GM21367 (cell line): Measurements from ENCODE around the gene JARID2.

Experiments used
- ATAC-seq: cut with Tn5 transposase; IDR thresholded peaks from one replicate; pipeline ENCODE4 v1.9.1; 2021; ENCODE audit not compliant: unreplicated experiment

The JARID2 gene

DNA sequence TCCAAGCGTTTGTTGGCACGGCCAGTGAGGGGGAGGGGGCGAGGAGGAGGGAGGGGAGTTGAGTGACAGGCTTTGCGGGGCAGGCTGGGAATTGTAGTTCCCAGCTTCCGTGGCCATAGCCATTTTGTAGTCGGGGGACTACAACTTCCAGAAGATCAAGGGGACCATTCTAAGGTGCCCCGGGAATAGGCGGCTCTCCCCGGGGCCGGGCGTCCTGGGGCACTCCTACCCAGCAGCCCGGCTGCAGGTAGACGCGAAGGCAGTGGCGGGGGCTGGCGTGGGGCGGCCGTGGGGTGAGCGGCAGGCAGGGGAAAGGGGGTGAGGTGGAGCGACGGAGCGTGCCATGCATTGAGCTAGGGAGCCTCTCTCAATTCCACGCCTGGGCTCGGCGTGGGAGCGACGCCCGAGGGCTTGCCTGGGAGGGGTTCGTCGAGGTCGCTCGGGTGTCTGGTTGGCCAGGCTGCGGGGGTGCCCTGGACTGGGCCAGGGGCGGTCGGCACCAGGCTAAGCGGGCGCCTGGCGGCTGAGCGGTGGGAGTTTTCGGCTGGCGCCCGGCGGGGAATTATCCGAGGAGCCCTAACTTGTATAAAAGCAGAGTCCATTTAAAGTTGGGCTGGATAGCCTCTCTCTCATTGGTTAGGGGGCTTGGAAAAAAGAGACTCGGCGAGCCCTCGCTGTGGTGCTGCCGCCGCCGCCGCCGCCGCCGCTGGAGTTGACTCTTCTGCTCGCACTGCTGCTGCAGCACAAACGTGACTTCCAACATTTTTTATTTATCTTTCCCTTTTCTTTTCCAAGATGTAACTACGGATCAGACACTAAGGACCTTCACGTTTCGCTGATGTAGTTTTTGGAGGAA lies at the start of gene JARID2:
JARID2 (plus strand) TSS at position 709 of the 856 bp plus-strand sequence. CDS start 471 bp downstream, outside the sequence.
- ATAC-seq = peak; percentile 43

DNA sequence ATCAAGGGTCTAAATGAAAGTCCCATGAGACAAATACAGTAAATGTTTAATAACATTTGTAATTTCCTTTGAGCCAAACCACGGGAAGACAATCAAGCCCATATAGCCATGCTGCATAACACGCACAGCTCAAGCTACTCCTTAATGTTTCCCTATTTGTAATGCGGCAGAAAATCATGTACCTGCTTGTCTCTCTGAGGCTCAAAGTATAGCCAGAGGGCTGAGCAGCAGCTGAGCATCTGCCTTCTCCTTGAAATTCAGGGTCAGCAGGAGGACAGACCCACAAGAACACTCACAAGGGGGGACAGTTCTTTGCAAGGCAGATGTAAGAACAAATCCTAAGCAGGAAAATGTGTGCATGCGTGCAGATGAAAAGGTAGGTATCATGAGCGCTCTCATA lies 45.8 kb upstream of the JARID2 start:
- ATAC-seq = no peak

DNA sequence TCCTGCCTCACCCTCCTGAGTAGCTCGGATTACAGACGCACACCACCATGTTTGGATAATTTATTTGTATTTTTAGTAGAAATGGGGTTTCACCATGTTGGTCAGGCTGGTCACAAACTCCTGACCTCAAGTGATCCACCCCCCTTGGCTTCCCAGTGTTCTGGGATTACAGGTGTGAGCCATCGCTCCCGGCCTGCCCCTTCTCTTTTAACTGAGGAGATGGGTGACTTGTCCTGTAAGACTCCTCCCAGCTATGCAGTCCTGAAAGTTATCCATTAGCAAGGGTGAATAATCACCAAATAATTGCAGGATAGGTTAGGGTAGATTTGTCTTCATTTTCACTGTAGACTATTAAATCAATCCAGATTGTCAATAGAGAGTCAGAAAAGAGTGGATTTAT lies 40.5 kb upstream of the JARID2 start:
- no peak for ATAC-seq

DNA sequence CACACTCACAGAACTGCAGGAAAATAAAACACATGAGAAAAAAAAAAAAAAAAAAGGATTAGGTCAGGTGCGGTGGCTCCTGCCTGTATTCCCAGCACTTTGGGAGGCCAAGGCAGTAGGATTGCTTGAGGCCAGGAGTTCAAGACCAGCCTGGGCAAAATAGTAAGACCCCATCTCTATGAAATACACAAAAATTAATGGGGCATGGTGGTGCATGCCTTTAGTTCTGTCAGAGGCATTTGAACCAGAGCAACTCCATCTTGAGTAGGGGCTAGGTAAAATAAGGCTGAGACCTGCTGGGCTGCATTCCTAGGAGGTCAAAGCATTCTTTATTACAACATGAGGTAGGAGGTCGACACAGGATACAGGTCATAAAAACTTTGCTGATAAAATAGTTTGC lies 39.0 kb upstream of the JARID2 start:
- no peak for ATAC-seq

- no peak for ATAC-seq
Measured at GRCh38 chr6:15207923-15208322, 37.9 kb upstream of the JARID2 start.

DNA sequence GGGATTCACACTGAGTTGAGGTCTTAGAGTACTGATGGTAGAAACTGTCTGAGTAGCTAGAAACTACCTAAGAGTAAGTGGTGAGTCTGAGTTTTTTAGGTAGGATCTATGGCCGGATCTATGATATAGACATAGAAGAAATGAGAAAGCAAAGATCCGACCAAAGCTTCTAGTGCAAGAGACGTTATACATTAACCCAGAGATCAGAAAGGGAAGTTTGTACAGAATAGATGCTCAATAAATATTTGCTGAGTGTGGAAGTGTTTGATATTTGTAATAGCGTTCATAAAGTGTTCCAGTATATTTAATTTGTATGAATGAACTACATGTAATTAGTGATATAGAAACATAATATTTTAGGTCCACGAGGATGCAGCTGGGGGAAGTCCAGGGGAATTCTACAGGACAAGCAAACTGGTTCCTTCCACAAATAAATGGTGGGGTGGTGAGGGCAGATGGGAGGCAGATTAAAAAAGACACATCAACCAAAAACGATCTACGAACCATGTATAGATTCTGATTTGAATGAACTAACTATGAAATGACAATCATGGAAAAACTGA lies 31.9 kb upstream of the JARID2 start:
- no peak for ATAC-seq

GRCh38 chr6:15218401-15218800 lies 27.5 kb upstream of the JARID2 start:
- ATAC-seq = no peak

GRCh38 chr6:15220062-15220461 lies 25.8 kb upstream of the JARID2 start:
- ATAC-seq = no peak

- no peak for ATAC-seq
Measured at GRCh38 chr6:15227827-15228318, 18.0 kb upstream of the JARID2 start.

- ATAC-seq = no peak
Measured at GRCh38 chr6:15230827-15231226, 15.0 kb upstream of the JARID2 start.

- ATAC-seq = no peak
Measured at GRCh38 chr6:15232836-15233510, 12.9 kb upstream of the JARID2 start.

- no peak for ATAC-seq
Measured at GRCh38 chr6:15234068-15234758, 11.7 kb upstream of the JARID2 start.

DNA sequence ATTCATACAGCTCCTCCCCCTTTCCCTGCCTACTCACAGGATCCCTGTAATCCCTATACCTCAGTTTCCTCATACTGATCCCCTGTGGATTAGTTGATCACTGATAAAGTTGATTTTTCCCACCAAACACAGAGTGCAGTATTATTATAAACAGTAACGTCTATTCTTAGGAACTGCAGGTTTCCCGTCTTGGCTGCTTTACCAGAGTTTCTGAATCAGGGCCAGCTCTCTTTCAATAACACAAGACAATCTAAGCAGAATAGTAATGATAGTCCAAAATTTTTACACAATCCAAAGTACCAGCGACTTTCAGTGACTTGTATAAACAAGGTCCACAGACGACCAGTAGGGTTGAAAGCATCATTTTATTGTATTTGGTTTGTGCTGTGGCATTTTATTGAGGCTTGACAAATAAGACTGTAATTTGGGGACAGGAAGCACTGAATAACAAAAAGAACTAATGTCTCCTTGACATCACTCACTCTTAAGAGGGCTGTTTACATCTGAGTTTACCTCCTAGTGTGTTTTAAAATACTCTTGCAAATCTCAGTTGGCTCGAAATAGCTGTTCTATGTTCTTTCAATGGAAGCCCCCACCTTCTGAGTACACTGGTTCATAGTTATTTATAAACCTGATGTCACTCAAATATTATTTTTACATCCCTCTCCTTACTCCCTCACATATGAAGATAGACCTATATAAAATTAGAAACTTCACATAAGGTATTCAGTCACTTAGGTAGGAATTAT lies 6.1 kb upstream of the JARID2 start:
- ATAC-seq = no peak

- no peak for ATAC-seq
Measured at GRCh38 chr6:15242503-15242902, 3.4 kb upstream of the JARID2 start.

- ATAC-seq = no peak
Measured at GRCh38 chr6:15242937-15243614, 2.8 kb upstream of the JARID2 start.

DNA sequence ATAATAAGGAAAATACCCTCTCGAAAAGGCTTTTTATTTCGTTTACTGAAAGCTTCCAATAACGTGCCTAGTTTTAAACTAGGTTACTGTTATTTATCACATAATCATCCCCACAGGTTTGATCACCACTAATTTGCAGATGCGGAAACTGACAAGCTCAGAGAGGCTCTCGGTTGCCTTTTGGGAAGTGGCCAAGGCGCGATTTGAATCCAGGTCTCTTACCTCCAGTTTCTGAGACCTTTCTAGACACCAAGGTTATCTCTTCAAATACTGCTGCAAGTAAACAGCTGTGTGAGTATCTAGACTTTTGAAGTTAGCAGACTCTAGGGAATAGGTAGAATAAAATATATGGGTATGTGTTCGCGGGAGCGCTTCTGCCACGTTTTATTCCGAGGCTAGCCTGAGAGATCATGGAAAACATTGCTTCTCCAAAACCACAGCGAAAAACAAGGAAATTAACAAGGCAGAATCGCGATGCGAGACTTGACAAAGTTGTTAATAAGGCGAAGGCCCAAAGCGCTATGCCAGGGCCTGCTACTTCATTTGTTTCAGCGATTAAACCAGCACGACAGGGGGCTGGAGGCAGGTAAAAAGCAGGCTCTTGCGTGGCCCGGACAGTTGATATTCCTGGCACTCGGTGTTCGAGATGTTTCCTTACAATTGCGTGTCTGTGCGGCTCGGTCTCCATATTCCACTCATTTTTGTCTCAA lies 1.8 kb upstream of the JARID2 start:
- no peak for ATAC-seq

GRCh38 chr6:15244620-15245360 lies 1.1 kb upstream of the JARID2 start:
- no peak for ATAC-seq

DNA sequence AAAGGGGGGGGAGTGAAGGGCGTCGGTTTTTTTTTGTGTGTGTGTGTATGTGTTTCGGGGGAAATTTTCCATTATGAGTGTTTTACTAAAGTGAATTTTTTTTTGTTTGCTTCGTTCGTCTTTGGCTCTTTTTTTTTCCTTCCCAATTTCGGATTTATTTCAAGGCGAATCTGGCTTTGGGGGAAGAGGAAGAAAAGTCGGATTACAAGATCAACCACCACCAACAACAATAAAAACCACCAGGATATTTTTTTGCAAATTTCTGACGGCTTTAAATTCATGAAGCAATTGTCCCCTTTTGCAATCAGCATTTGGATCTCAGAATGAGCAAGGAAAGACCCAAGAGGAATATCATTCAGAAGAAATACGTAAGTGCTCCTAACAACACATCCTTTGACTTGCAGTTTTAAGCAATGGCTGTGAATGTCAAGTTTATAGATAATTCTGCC lies 372 bp downstream of the JARID2 start:
- ATAC-seq = no peak
